CD4-positive, CD25-positive, alpha-beta regulatory T cell (primary cell): ENCODE data around the gene DPP10. TPM values are rescaled to one million over a fixed set of nuclear protein-coding genes. Genes with fewer than 3 reads are reported as not detected.

ENCODE experiments used
- ATAC-seq, 2 donors: fragments of 150-1000 bp; cut with Tn5 transposase; one replicate each; pipeline ENCODE4 v1.10.0; 2021; ENCODE audit warnings: low read depth in 2 of 2, moderate number of reproducible peaks in 2 of 2, moderate library complexity in 1 of 2
- DNase-seq, 3 donors: peaks; one replicate each; pipeline versions ENCODE4 v3.0.0 to v3.0.0-alpha.2; 2012 to 2022; ENCODE audit warnings: mixed read lengths in 1 of 3
- H3K27ac ChIP-seq: one replicate; pipeline ENCODE4 v1.7.0; 2013; ENCODE audit warnings: mild to moderate bottlenecking, low read length; ENCODE audit not compliant: insufficient read depth, poor library complexity, severe bottlenecking
- H3K27me3 ChIP-seq: one replicate; pipeline ENCODE4 v1.7.0; 2013; ENCODE audit warnings: low read length; ENCODE audit not compliant: control insufficient read depth, insufficient read depth
- H3K36me3 ChIP-seq: one replicate; pipeline ENCODE4 v1.7.0; 2013; ENCODE audit warnings: mild to moderate bottlenecking, low read length, moderate library complexity; ENCODE audit not compliant: control insufficient read depth, insufficient read depth
- H3K4me1 ChIP-seq: 2 replicates; pipeline ENCODE4 v1.7.0; 2013; ENCODE audit warnings: mild to moderate bottlenecking, low read length; ENCODE audit not compliant: insufficient read depth, control insufficient read depth, poor library complexity, severe bottlenecking
- H3K4me3 ChIP-seq: one replicate; pipeline ENCODE4 v1.7.0; 2013; ENCODE audit warnings: low read depth, mild to moderate bottlenecking, low read length, moderate library complexity
- H3K9me3 ChIP-seq, 2 experiments: 1 replicate in 1 of 2; 2 replicates in 1 of 2; pipeline ENCODE4 v1.7.0; 2013; ENCODE audit warnings: low read length in 2 of 2, mild to moderate bottlenecking in 1 of 2, moderate library complexity in 1 of 2; ENCODE audit not compliant: control insufficient read depth in 2 of 2
- H3K27ac Mint-ChIP-seq, 3 donors: one replicate each; pipeline ENCODE4 v1.8.0; 2020 to 2022; ENCODE audit warnings: mild to moderate bottlenecking in 3 of 3, mixed read lengths in 3 of 3, moderate library complexity in 2 of 3
- H3K27me3 Mint-ChIP-seq: one replicate; pipeline ENCODE4 v1.8.0; 2022; ENCODE audit warnings: mild to moderate bottlenecking, mixed read lengths
- H3K36me3 Mint-ChIP-seq: one replicate; pipeline ENCODE4 v1.8.0; 2020; ENCODE audit warnings: mixed read lengths
- H3K4me1 Mint-ChIP-seq, 4 donors: one replicate each; pipeline ENCODE4 v1.8.0; 2020 to 2022; ENCODE audit warnings: mixed read lengths in 4 of 4, mild to moderate bottlenecking in 1 of 4
- H3K4me3 Mint-ChIP-seq, 4 donors: one replicate each; pipeline ENCODE4 v1.8.0; 2020 to 2022; ENCODE audit warnings: mild to moderate bottlenecking in 4 of 4, mixed read lengths in 4 of 4, moderate library complexity in 3 of 4
- H3K9me3 Mint-ChIP-seq, 7 donors: one replicate each; pipeline ENCODE4 v1.8.0; 2020 to 2022; ENCODE audit warnings: mixed read lengths in 7 of 7, mild to moderate bottlenecking in 3 of 7, moderate library complexity in 2 of 7
- polyA plus RNA-seq, 4 donors: library from polyadenylated mRNA; unstranded; fragments of 300-500 nt; fragmentation: Illumina TruSeq; gene quantifications; one replicate each; pipeline ENCODE4 v1.2.3, GENCODE V29; 2021
- total RNA-seq: library from RNA; stranded (reverse); gene quantifications from one replicate; pipeline ENCODE4 v1.2.3, GENCODE V29; 2022

DPP10 gene
- total and polyA plus RNA-seq, 5 donors from 2014 or later: not detected

- no peak for ATAC-seq
- no peaks in the 10 kb centered on the region for H3K27me3 ChIP-seq
- Mint-ChIP-seq H3K4me1 (no peaks in the 10 kb centered on the region), H3K27me3 (no peaks in the 10 kb centered on the region), H3K36me3 (no peaks in the 10 kb centered on the region), H3K9me3 (peaks cover 4 to 43% (median 9%) of the 10 kb centered on the region in 7 donors), H3K4me3 (no peak overlapping the region), H3K27ac (no peak overlapping the region)
- H3K4me1 ChIP-seq: no peaks in the 10 kb centered on the region
- no peaks in the 10 kb centered on the region for H3K36me3 ChIP-seq
- H3K4me3 ChIP-seq: no peak overlapping the region
- peaks cover 4 to 18% of the 10 kb centered on the region in 2 experiments for H3K9me3 ChIP-seq
- DNase-seq: no peak
- no peak overlapping the region for H3K27ac ChIP-seq
Measured at GRCh38 chr2:115678129-115678528, 1235.7 kb downstream of the DPP10 start.

GRCh38 chr2:115684345-115684744, 1241.9 kb downstream of the DPP10 start:
- H3K4me1 ChIP-seq: no peaks in the 10 kb centered on the region
- H3K9me3 ChIP-seq: peaks cover 0 to 3% of the 10 kb centered on the region in 2 experiments
- H3K27me3 Mint-ChIP-seq: no peaks in the 10 kb centered on the region
- DNase-seq: no peak
- H3K4me3 ChIP-seq: no peak overlapping the region
- H3K36me3 Mint-ChIP-seq: no peaks in the 10 kb centered on the region
- H3K27me3 ChIP-seq: no peaks in the 10 kb centered on the region
- peaks cover 1 to 30% (median 10%) of the 10 kb centered on the region in 7 donors for H3K9me3 Mint-ChIP-seq
- H3K4me1 Mint-ChIP-seq: no peaks in the 10 kb centered on the region
- no peak overlapping the region for H3K27ac ChIP-seq
- ATAC-seq: no peak
- H3K27ac Mint-ChIP-seq: no peak overlapping the region
- H3K36me3 ChIP-seq: no peaks in the 10 kb centered on the region
- no peak overlapping the region for H3K4me3 Mint-ChIP-seq

- H3K4me1 ChIP-seq: no peaks in the 10 kb centered on the region
- Mint-ChIP-seq H3K4me3 (no peak overlapping the region), H3K9me3 (peaks cover 4 to 11% (median 8%) of the 10 kb centered on the region in 7 donors), H3K36me3 (no peaks in the 10 kb centered on the region), H3K4me1 (no peaks in the 10 kb centered on the region), H3K27ac (no peak overlapping the region), H3K27me3 (no peaks in the 10 kb centered on the region)
- H3K4me3 ChIP-seq: no peak overlapping the region
- H3K27ac ChIP-seq: no peak overlapping the region
- H3K9me3 ChIP-seq: peaks cover 0 to 5% of the 10 kb centered on the region in 2 experiments
- ATAC-seq (no peak), DNase-seq (no peak)
- H3K36me3 ChIP-seq: no peaks in the 10 kb centered on the region
- no peaks in the 10 kb centered on the region for H3K27me3 ChIP-seq
Measured at GRCh38 chr2:115691409-115691808, 1249.0 kb downstream of the DPP10 start.

GRCh38 chr2:115694651-115695050, 1252.2 kb downstream of the DPP10 start:
- Mint-ChIP-seq H3K4me3 (no peak overlapping the region), H3K27ac (no peak overlapping the region)
- no peak overlapping the region for H3K27ac ChIP-seq

GRCh38 chr2:115733190-115733775, 1290.8 kb downstream of the DPP10 start:
- Mint-ChIP-seq H3K9me3 (peaks cover 9 to 27% (median 13%) of the 10 kb centered on the region in 7 donors), H3K36me3 (no peaks in the 10 kb centered on the region), H3K27ac (no peak overlapping the region), H3K27me3 (no peaks in the 10 kb centered on the region), H3K4me3 (no peak overlapping the region), H3K4me1 (no peaks in the 10 kb centered on the region)
- Histone ChIP-seq H3K4me1 (no peaks in the 10 kb centered on the region), H3K36me3 (no peaks in the 10 kb centered on the region), H3K4me3 (no peak overlapping the region), H3K9me3 (peaks cover 2 to 5% of the 10 kb centered on the region in 2 experiments), H3K27ac (no peak overlapping the region), H3K27me3 (no peaks in the 10 kb centered on the region)
- no peak for ATAC-seq
- no peak for DNase-seq

More at GRCh38 chr2:115694651-115695050, 1252.2 kb downstream of the DPP10 start:
- Histone ChIP-seq H3K27me3 (no peaks in the 10 kb centered on the region), H3K36me3 (no peaks in the 10 kb centered on the region), H3K4me3 (no peak overlapping the region), H3K9me3 (peaks cover 0 to 5% of the 10 kb centered on the region in 2 experiments), H3K4me1 (no peaks in the 10 kb centered on the region)
- Mint-ChIP-seq H3K36me3 (no peaks in the 10 kb centered on the region), H3K4me1 (no peaks in the 10 kb centered on the region), H3K9me3 (peaks cover 0 to 17% (median 8%) of the 10 kb centered on the region in 7 donors), H3K27me3 (no peaks in the 10 kb centered on the region)
- DNase-seq (no peak), ATAC-seq (no peak)

- no peaks in the 10 kb centered on the region for H3K36me3 Mint-ChIP-seq
- H3K27me3 ChIP-seq: no peaks in the 10 kb centered on the region
- no peaks in the 10 kb centered on the region for H3K27me3 Mint-ChIP-seq
- H3K9me3 ChIP-seq: peaks cover 2 to 7% of the 10 kb centered on the region in 2 experiments
- H3K4me1 ChIP-seq: no peaks in the 10 kb centered on the region
- DNase-seq (no peak), ATAC-seq (no peak)
- H3K4me3 ChIP-seq: no peak overlapping the region
- H3K27ac Mint-ChIP-seq: no peak overlapping the region
- peaks cover 2 to 35% (median 8%) of the 10 kb centered on the region in 7 donors for H3K9me3 Mint-ChIP-seq
- no peak overlapping the region for H3K27ac ChIP-seq
- no peaks in the 10 kb centered on the region for H3K36me3 ChIP-seq
- H3K4me3 Mint-ChIP-seq: no peak overlapping the region
- no peaks in the 10 kb centered on the region for H3K4me1 Mint-ChIP-seq
Measured at GRCh38 chr2:115738111-115738510, 1295.7 kb downstream of the DPP10 start.

- peaks cover 0 to 33% (median 7%) of the 10 kb centered on the region in 7 donors for H3K9me3 Mint-ChIP-seq
Measured at GRCh38 chr2:115739574-115739973, 1297.1 kb downstream of the DPP10 start.

GRCh38 chr2:115746151-115746550, 1303.7 kb downstream of the DPP10 start:
- Histone ChIP-seq H3K4me3 (no peak overlapping the region), H3K9me3 (no peaks in the 10 kb centered on the region), H3K36me3 (no peaks in the 10 kb centered on the region), H3K4me1 (no peaks in the 10 kb centered on the region), H3K27me3 (no peaks in the 10 kb centered on the region), H3K27ac (no peak overlapping the region)
- Mint-ChIP-seq H3K4me1 (no peaks in the 10 kb centered on the region), H3K36me3 (no peaks in the 10 kb centered on the region), H3K27ac (no peak overlapping the region), H3K4me3 (no peak overlapping the region), H3K27me3 (no peaks in the 10 kb centered on the region), H3K9me3 (peaks cover 0 to 7% (median 0%) of the 10 kb centered on the region in 7 donors)
- ATAC-seq: no peak
- DNase-seq: no peak

More at GRCh38 chr2:115739574-115739973, 1297.1 kb downstream of the DPP10 start:
- Histone ChIP-seq H3K4me1 (no peaks in the 10 kb centered on the region), H3K9me3 (peaks cover 2 to 7% of the 10 kb centered on the region in 2 experiments), H3K4me3 (no peak overlapping the region), H3K27ac (no peak overlapping the region), H3K36me3 (no peaks in the 10 kb centered on the region), H3K27me3 (no peaks in the 10 kb centered on the region)
- no peak overlapping the region for H3K4me3 Mint-ChIP-seq
- no peaks in the 10 kb centered on the region for H3K27me3 Mint-ChIP-seq
- no peaks in the 10 kb centered on the region for H3K4me1 Mint-ChIP-seq
- no peak overlapping the region for H3K27ac Mint-ChIP-seq
- H3K36me3 Mint-ChIP-seq: no peaks in the 10 kb centered on the region
- DNase-seq: no peak
- ATAC-seq: no peak
